B cell (primary cell): Measurements from ENCODE around the gene KIRREL1. TPM values are rescaled to one million over a fixed set of nuclear protein-coding genes. Genes with fewer than 3 reads are reported as not detected.

Source experiments
- ATAC-seq: fragments of 200-7000 bp; cut with Tn5 transposase; one replicate; pipeline ENCODE4 v1.10.0; 2021; ENCODE audit warnings: low read depth, mild to moderate bottlenecking, moderate number of reproducible peaks, moderate library complexity
- CTCF ChIA-PET: fragments of 350-600 bp; sonication (Branson Sonifier 250); formaldehyde crosslinking; loops from one replicate; lab custom pipeline; 2021; ENCODE audit warnings: antibody characterized with exemption, inconsistent platforms; lab: Charles Lee
- POLR2A ChIA-PET: fragments of 350-600 bp; sonication (Branson Sonifier 250); formaldehyde crosslinking; loops from one replicate; lab custom pipeline; 2021; ENCODE audit warnings: antibody characterized with exemption; lab: Charles Lee
- DNase-seq: peaks from one replicate; pipeline ENCODE4 v3.0.0; 2013
- H2AFZ ChIP-seq: 2 replicates; pipeline ENCODE4 v1.6.1; 2012; ENCODE audit warnings: mild to moderate bottlenecking, low read depth, low read length; ENCODE audit not compliant: insufficient read depth, poor library complexity, severe bottlenecking
- H3K27ac ChIP-seq, 2 donors: 1 replicate in 1 of 2; 2 replicates in 1 of 2; pipeline ENCODE4 v1.5.1; 2012 to 2013; ENCODE audit warnings: low read length in 2 of 2, mild to moderate bottlenecking in 2 of 2, moderate library complexity in 1 of 2
- H3K27me3 ChIP-seq, 4 experiments: fragments of 200-600 bp in 1 of 4; sonication (generic) in 1 of 4; replicated peaks in 1 of 4; 1 replicate in 2 of 4; 2 replicates in 2 of 4; pipeline versions ENCODE4 v1.6.1 to v1.7.0; 2013 to 2016; ENCODE audit warnings: low read length in 3 of 4, mild to moderate bottlenecking in 2 of 4, mixed read lengths in 1 of 4, moderate library complexity in 1 of 4; ENCODE audit not compliant: insufficient read depth in 4 of 4, control insufficient read depth in 3 of 4; ENCODE audit errors: control extremely low read depth in 1 of 4
- H3K36me3 ChIP-seq, 2 experiments: replicated peaks in 1 of 2; 1 replicate in 1 of 2; 2 replicates in 1 of 2; pipeline versions ENCODE4 v1.6.1 to v1.7.1; 2013; ENCODE audit warnings: low read length in 1 of 2; ENCODE audit not compliant: insufficient read depth in 2 of 2, control insufficient read depth in 1 of 2; ENCODE audit errors: control extremely low read depth in 1 of 2, extremely low read depth in 1 of 2
- H3K4me1 ChIP-seq, 2 donors: fragments of 200-600 bp in 1 of 2; sonication (generic) in 1 of 2; 1 replicate in 1 of 2; 2 replicates in 1 of 2; pipeline versions ENCODE4 v1.5.1 to v1.6.1; 2013 to 2017; ENCODE audit warnings: low read length in 2 of 2; ENCODE audit not compliant: control insufficient read depth in 2 of 2, insufficient read depth in 2 of 2
- H3K4me2 ChIP-seq: replicated peaks from 2 replicates; pipeline ENCODE3; 2012; ENCODE audit warnings: mild to moderate bottlenecking, low read depth, low read length; ENCODE audit not compliant: poor library complexity, severe bottlenecking
- H3K4me3 ChIP-seq, 5 experiments: fragments of 200-600 bp in 1 of 5; sonication (generic) in 1 of 5; 1 replicate in 3 of 5; 2 replicates in 2 of 5; pipeline versions ENCODE4 v1.5.1 to v1.7.0; 2011 to 2016; ENCODE audit warnings: low read length in 4 of 5, mild to moderate bottlenecking in 4 of 5, low read depth in 2 of 5, control low read depth in 1 of 5, moderate library complexity in 1 of 5; ENCODE audit not compliant: insufficient read depth in 1 of 5; ENCODE audit errors: control extremely low read depth in 1 of 5, extremely low read depth in 1 of 5
- H3K79me2 ChIP-seq: fragments of 200-600 bp; sonication (generic); one replicate; pipeline ENCODE4 v1.6.0; 2016; ENCODE audit warnings: low read length; ENCODE audit not compliant: control insufficient read depth, insufficient read depth
- H3K9ac ChIP-seq: fragments of 200-600 bp; sonication (generic); 2 replicates; pipeline ENCODE4 v1.6.1; 2017; ENCODE audit warnings: mild to moderate bottlenecking, low read length, moderate library complexity
- H3K9me3 ChIP-seq, 3 donors: one replicate each; pipeline versions ENCODE4 v1.6.1 to v1.7.1; 2013; ENCODE audit warnings: low read length in 2 of 3; ENCODE audit not compliant: control insufficient read depth in 2 of 3, insufficient read depth in 1 of 3; ENCODE audit errors: control extremely low read depth in 1 of 3
- H4K20me1 ChIP-seq: 2 replicates; pipeline ENCODE4 v1.6.0; 2012; ENCODE audit warnings: mild to moderate bottlenecking, low read length; ENCODE audit not compliant: insufficient read depth, control insufficient read depth, poor library complexity, severe bottlenecking
- H3K27ac Mint-ChIP-seq: one replicate; pipeline ENCODE4 v1.8.0; 2021; ENCODE audit warnings: mixed read lengths
- H3K27me3 Mint-ChIP-seq: one replicate; pipeline ENCODE4 v1.8.0; 2021; ENCODE audit warnings: mixed read lengths
- H3K4me1 Mint-ChIP-seq: one replicate; pipeline ENCODE4 v1.8.0; 2021; ENCODE audit warnings: mixed read lengths
- H3K4me3 Mint-ChIP-seq: one replicate; pipeline ENCODE4 v1.8.0; 2021; ENCODE audit warnings: mixed read lengths
- H3K9me3 Mint-ChIP-seq: one replicate; pipeline ENCODE4 v1.8.0; 2022; ENCODE audit warnings: mixed read lengths; ENCODE audit not compliant: insufficient read depth
- CTCF ChIP-seq: fragments of 200-600 bp; IDR thresholded peaks from one replicate; pipeline ENCODE4 v1.8.0; 2022; ENCODE audit warnings: antibody characterized with exemption, mild to moderate bottlenecking
- EZH2 ChIP-seq: IDR thresholded peaks from 2 replicates; pipeline ENCODE4 v1.6.1; 2012; ENCODE audit warnings: borderline replicate concordance, low read depth, mild to moderate bottlenecking, moderate library complexity, low read length; ENCODE audit not compliant: insufficient read depth, poor library complexity, severe bottlenecking
- WGBS: methylation state at CpG from one replicate; pipeline ENCODE4 v1.1.5; 2013; ENCODE audit warnings: missing lambda C conversion rate; ENCODE audit not compliant: insufficient coverage; 5-methylcytosine and 5-hydroxymethylcytosine counted together
- intact Hi-C: fragments of 100-400 bp; cut with micrococcal nuclease; formaldehyde crosslinking; loops from one replicate; pipeline ENCODE4 v1.10.0; 2022
- polyA plus RNA-seq: library from polyadenylated mRNA; depleted of rRNA; stranded (reverse); fragments of >200 nt; gene quantifications from 2 replicates; pipeline ENCODE4 v1.2.3, GENCODE V29; 2012
- total RNA-seq, 2 donors: library from RNA; stranded (reverse); fragments of 120-200 nt in 1 of 2; gene quantifications; 1 replicate in 1 of 2; 2 replicates in 1 of 2; pipeline versions ENCODE4 v1.2.3 to v1.2.4, GENCODE V29; 2013 to 2022

The KIRREL1 gene
- total and polyA plus RNA-seq, 2 donors (not counting 1 experiment from before 2014, with no cell fraction given), result not detected

- Histone ChIP-seq H3K9ac (no peak overlapping the region), H2AFZ (no peak overlapping the region), H3K9me3 (no peaks in the 10 kb centered on the region), H3K27me3 (no peaks in the 10 kb centered on the region), H4K20me1 (no peaks in the 10 kb centered on the region), H3K4me2 (no peak overlapping the region), H3K36me3 (no peaks in the 10 kb centered on the region), H3K79me2 (no peaks in the 10 kb centered on the region), H3K4me1 (no peaks in the 10 kb centered on the region), H3K4me3 (no peak overlapping the region), H3K27ac (no peak overlapping the region)
- Mint-ChIP-seq H3K27ac (no peak overlapping the region), H3K4me3 (no peak overlapping the region), H3K4me1 (no peaks in the 10 kb centered on the region), H3K9me3 (no peaks in the 10 kb centered on the region), H3K27me3 (peaks cover 24% of the 10 kb centered on the region)
- WGBS, result 97% methylated on average over 16 of the region's 16 CpGs
- ChIA-PET CTCF (no interaction called here), POLR2A (no interaction called here)
- no peak for ATAC-seq
- TF ChIP-seq CTCF, result no peak
- no peak for TF ChIP-seq EZH2
- no peak for DNase-seq
- intact Hi-C loops, result no loop called here
Observed at GRCh38 chr1:158089476-158089875, 96.0 kb downstream of the KIRREL1 start.

GRCh38 chr1:158089925-158090637, 96.6 kb downstream of the KIRREL1 start:
- CTCF ChIA-PET, result no interaction called here
- H3K4me3 ChIP-seq, result no peak overlapping the region
- TF ChIP-seq CTCF, result no peak
- no peak for TF ChIP-seq EZH2
- DNase-seq (no peak), ATAC-seq (no peak)
- H3K9me3 ChIP-seq, result no peaks in the 10 kb centered on the region
- no peak overlapping the region for H3K27ac ChIP-seq
- no peak overlapping the region for H2AFZ ChIP-seq
- no peaks in the 10 kb centered on the region for H3K27me3 ChIP-seq
- H3K36me3 ChIP-seq, result no peaks in the 10 kb centered on the region
- H3K9ac ChIP-seq, result no peak overlapping the region
- H3K79me2 ChIP-seq, result no peaks in the 10 kb centered on the region
- no peaks in the 10 kb centered on the region for H3K4me1 ChIP-seq
- H3K27me3 Mint-ChIP-seq, result peaks cover 24% of the 10 kb centered on the region
- WGBS, result 85% methylated on average over 2 of the region's 9 CpGs
- POLR2A ChIA-PET, result no interaction called here
- intact Hi-C loops, result no loop called here
- no peaks in the 10 kb centered on the region for H3K9me3 Mint-ChIP-seq
- H3K4me3 Mint-ChIP-seq, result no peak overlapping the region
- no peak overlapping the region for H3K4me2 ChIP-seq
- no peak overlapping the region for H3K27ac Mint-ChIP-seq
- no peaks in the 10 kb centered on the region for H3K4me1 Mint-ChIP-seq
- H4K20me1 ChIP-seq, result no peaks in the 10 kb centered on the region
